ENCODE data around the gene RPL18A.

DNA sequence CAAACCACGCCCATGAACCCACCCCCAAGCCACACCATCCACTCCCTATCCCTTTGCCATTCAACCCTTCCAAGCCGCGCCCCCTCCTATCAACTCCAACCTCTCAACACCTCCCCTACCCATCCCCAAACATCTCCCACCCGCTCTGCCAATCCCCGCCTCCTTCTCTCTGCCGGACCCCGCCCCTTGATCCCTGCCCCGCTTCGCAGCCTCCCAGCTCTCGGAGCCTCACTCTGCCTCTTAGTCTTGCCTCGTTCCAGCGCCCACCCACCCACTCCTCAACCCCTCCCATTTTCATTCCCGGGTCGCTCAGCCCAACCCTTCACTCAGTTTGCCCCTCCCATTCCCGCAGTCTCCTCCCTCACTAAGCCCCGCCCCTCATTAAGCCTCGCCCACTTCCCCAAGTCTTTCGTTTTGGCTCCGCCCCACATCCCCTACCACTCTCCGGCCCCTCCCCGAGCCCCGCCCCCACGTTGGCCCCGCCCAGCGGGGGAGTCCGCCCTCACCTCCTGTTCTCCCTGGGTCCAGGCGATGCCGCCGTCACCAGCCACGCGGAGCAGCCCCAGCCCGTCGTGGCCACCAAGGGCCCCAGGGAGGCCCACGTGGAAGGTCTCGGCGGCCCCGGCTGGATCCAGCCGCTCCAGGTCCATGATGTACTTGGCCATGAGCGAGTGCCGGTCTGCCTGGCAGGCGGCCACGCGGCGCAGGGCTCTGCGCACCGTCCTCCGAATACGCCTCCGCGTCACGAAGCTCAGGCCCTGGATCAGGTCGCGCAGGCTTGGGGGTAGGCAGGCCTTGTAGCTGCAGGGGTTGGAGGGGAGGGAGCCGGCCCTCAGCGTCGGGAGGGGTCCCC, 17.7 kb upstream of the RPL18A start:
- TF ChIP-seq, protein P1, sequence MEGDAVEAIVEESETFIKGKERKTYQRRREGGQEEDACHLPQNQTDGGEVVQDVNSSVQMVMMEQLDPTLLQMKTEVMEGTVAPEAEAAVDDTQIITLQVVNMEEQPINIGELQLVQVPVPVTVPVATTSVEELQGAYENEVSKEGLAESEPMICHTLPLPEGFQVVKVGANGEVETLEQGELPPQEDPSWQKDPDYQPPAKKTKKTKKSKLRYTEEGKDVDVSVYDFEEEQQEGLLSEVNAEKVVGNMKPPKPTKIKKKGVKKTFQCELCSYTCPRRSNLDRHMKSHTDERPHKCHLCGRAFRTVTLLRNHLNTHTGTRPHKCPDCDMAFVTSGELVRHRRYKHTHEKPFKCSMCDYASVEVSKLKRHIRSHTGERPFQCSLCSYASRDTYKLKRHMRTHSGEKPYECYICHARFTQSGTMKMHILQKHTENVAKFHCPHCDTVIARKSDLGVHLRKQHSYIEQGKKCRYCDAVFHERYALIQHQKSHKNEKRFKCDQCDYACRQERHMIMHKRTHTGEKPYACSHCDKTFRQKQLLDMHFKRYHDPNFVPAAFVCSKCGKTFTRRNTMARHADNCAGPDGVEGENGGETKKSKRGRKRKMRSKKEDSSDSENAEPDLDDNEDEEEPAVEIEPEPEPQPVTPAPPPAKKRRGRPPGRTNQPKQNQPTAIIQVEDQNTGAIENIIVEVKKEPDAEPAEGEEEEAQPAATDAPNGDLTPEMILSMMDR (conservative IDR thresholded peaks at IDR 0.05 in 1 of 2, IDR thresholded peaks at IDR 0.05 in 1 of 2; ENCODE audit: extremely low read depth in 1 of 2, insufficient read depth in 1 of 2, low read depth in 1 of 2, low read length in 2 of 2) = no peak
- TF ChIP-seq EZH2 (IDR thresholded peaks at IDR 0.05; ENCODE audit: borderline replicate concordance, low read length) = no peak
